K562 (cell line): ENCODE results near the gene DNAJC30. TPM values are rescaled to one million over a fixed set of nuclear protein-coding genes. Genes with fewer than 3 reads are reported as not detected.

Experiments used
- ARID4B ChIP-seq: sonication (generic); formaldehyde crosslinking; IDR thresholded peaks from 2 replicates; pipeline ENCODE4 v1.8.0; 2022; ENCODE audit warnings: mild to moderate bottlenecking, missing genetic modification reagents
- BACH1 ChIP-seq: fragments of 200-800 bp; sonication (Bioruptor generic); IDR thresholded peaks from 2 replicates; pipeline ENCODE4 v1.6.1; 2016; ENCODE audit warnings: missing genetic modification characterization, missing compliant biosample characterization
- CBX5 ChIP-seq: IDR thresholded peaks from 2 replicates; pipeline ENCODE4 v1.6.1; 2014; ENCODE audit warnings: low read depth, borderline replicate concordance
- CREM ChIP-seq: IDR thresholded peaks from 2 replicates; pipeline ENCODE4 v1.6.1; 2014; ENCODE audit warnings: antibody characterized with exemption, low read depth
- FOXK2 ChIP-seq, 2 experiments: fragments of 450-650 bp; IDR thresholded peaks in 1 of 2; conservative IDR thresholded peaks in 1 of 2; 2 replicates each; pipeline ENCODE4 v1.6.1; 2016; ENCODE audit warnings: low read depth in 2 of 2, mild to moderate bottlenecking in 1 of 2
- GMEB1 ChIP-seq: fragments of 250-450 bp; sonication (Bioruptor Pico); IDR thresholded peaks from 2 replicates; pipeline ENCODE4 v1.4.0; 2020; ENCODE audit warnings: mild to moderate bottlenecking
- HDAC1 ChIP-seq, 2 experiments: fragments of 450-650 bp; IDR thresholded peaks; 2 replicates each; pipeline ENCODE4 v1.6.1; 2016 to 2017; ENCODE audit warnings: inconsistent platforms in 1 of 2, mild to moderate bottlenecking in 1 of 2, moderate library complexity in 1 of 2
- HDAC2 ChIP-seq: fragments of 450-650 bp; IDR thresholded peaks from 2 replicates; pipeline ENCODE4 v1.6.1; 2016; ENCODE audit warnings: mild to moderate bottlenecking
- HMG20A ChIP-seq: fragments of 450-650 bp; formaldehyde crosslinking; conservative IDR thresholded peaks from 2 replicates; pipeline ENCODE4 v1.4.0; 2020; ENCODE audit warnings: mild to moderate bottlenecking, mixed read lengths
- MAZ ChIP-seq, 2 experiments: fragments of 450-650 bp in 1 of 2; sonication (generic) in 1 of 2; formaldehyde crosslinking; IDR thresholded peaks in 1 of 2; conservative IDR thresholded peaks in 1 of 2; 2 replicates each; pipeline versions ENCODE4 v1.4.0 to v1.5.0; 2020; ENCODE audit warnings: mild to moderate bottlenecking in 1 of 2, missing genetic modification reagents in 1 of 2
- MXI1 ChIP-seq: IDR thresholded peaks from 2 replicates; pipeline ENCODE4 v1.6.1; 2011; ENCODE audit warnings: low read depth, mild to moderate bottlenecking, improper control_type of control experiment, low read length
- SMARCA5 ChIP-seq: fragments of 450-650 bp; IDR thresholded peaks from 2 replicates; pipeline ENCODE4 v1.6.1; 2016
- SMARCE1 ChIP-seq: fragments of 450-650 bp; IDR thresholded peaks from 2 replicates; pipeline ENCODE4 v1.7.1; 2016; ENCODE audit warnings: mild to moderate bottlenecking
- STAT5A ChIP-seq: IDR thresholded peaks from 2 replicates; pipeline ENCODE4 v1.6.1; 2012; ENCODE audit warnings: low read length, inconsistent platforms, borderline replicate concordance
- SUPT5H ChIP-seq: fragments of 450-650 bp; IDR thresholded peaks from 2 replicates; pipeline ENCODE4 v1.6.1; 2016
- USF1 ChIP-seq: sonication (generic); formaldehyde crosslinking; IDR thresholded peaks from 2 replicates; pipeline ENCODE4 v1.9.0; 2022; ENCODE audit warnings: mild to moderate bottlenecking, missing genetic modification reagents
- ZBTB26 ChIP-seq: fragments of 450-650 bp; formaldehyde crosslinking; IDR thresholded peaks from 2 replicates; pipeline ENCODE4 v1.4.0; 2022; ENCODE audit warnings: missing genetic modification characterization
- ZBTB7A ChIP-seq: IDR thresholded peaks from 2 replicates; pipeline ENCODE4 v1.6.1; 2011; ENCODE audit warnings: low read depth, mild to moderate bottlenecking, low read length, moderate library complexity, borderline replicate concordance; ENCODE audit not compliant: control insufficient read depth
- ZNF134 ChIP-seq: fragments of 250-450 bp; sonication (Bioruptor Pico); conservative IDR thresholded peaks from 2 replicates; pipeline ENCODE4 v1.4.0; 2020
- polyA plus RNA-seq, 8 experiments: library from polyadenylated mRNA; depleted of rRNA in 4 of 8; stranded (reverse) in 5 of 8; unstranded in 3 of 8; fragments of >200 nt; fragmentation: Nextera tagmentation in 2 of 8; fragmentation: Illumina TruSeq in 1 of 8; extraction: Ambion mirVana in 2 of 8; extraction: Trizol in 1 of 8; gene quantifications; 2 replicates each; pipeline versions ENCODE4 v1.2.1 to v1.2.3, GENCODE V29; 2011 to 2014; ENCODE audit warnings: inconsistent platforms in 1 of 8, missing spikeins in 1 of 8
- total RNA-seq, 7 experiments: library from RNA; depleted of rRNA in 6 of 7; stranded (reverse); fragments of >200 nt in 6 of 7; fragmentation: Illumina TruSeq in 2 of 7; extraction: Trizol in 2 of 7; gene quantifications; 2 replicates each; pipeline versions ENCODE4 v1.2.1 to v1.2.3, GENCODE V29; 2011 to 2021; ENCODE audit warnings: low replicate concordance in 1 of 7
- TF ChIP-seq, protein P1 (sequence below): sonication (generic); formaldehyde crosslinking; IDR thresholded peaks from 2 replicates; pipeline ENCODE4 v1.8.0; 2022; ENCODE audit warnings: missing genetic modification reagents, mild to moderate bottlenecking, moderate library complexity, borderline replicate concordance

DNAJC30 gene
- total and polyA plus RNA-seq, 9 of the 15 experiments (the other 6 are each of a cell fraction or from before 2014, with no cell fraction given): 1.1 to 11.3 (median 4.6) TPM

- peak; percentile 24; the same call in 1 of the 2 replicates for TF ChIP-seq ARID4B
- peak; percentile 30 for TF ChIP-seq USF1 (CRISPR knock-in tag)
- TF ChIP-seq, protein P1, sequence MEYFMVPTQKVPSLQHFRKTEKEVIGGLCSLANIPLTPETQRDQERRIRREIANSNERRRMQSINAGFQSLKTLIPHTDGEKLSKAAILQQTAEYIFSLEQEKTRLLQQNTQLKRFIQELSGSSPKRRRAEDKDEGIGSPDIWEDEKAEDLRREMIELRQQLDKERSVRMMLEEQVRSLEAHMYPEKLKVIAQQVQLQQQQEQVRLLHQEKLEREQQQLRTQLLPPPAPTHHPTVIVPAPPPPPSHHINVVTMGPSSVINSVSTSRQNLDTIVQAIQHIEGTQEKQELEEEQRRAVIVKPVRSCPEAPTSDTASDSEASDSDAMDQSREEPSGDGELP (CRISPR knock-in tag): peak; percentile 62; the same call in 1 of the 2 replicates
- TF ChIP-seq SMARCE1: 0 out of 2 replicates have a peak, but pooled peaks have one; percentile 28
- TF ChIP-seq HDAC2: peak; percentile 84
- TF ChIP-seq GMEB1 (CRISPR knock-in tag): no peak
- 0 out of 2 replicates have a peak, but pooled peaks have one; percentile 9 for TF ChIP-seq STAT5A
- no peak for TF ChIP-seq MXI1
- TF ChIP-seq SMARCA5: peak; percentile 82
- no peak for TF ChIP-seq CBX5
- peak; percentile 75; the same call in 1 of the 2 replicates for TF ChIP-seq ZBTB7A
- no peak for TF ChIP-seq MAZ (CRISPR knock-in tag; conservative IDR thresholded peaks at IDR 0.05 in 1 of 2, IDR thresholded peaks at IDR 0.05 in 1 of 2)
- 0 out of 2 replicates have a peak, but pooled peaks have one; percentile 37 for TF ChIP-seq ZNF134 (CRISPR knock-in tag)
- TF ChIP-seq HDAC1 (IDR thresholded peaks at IDR 0.05): no peak
- no peak for TF ChIP-seq BACH1
- no peak for TF ChIP-seq HMG20A (CRISPR knock-in tag)
- no peak for TF ChIP-seq ZBTB26
- TF ChIP-seq SUPT5H: peak; percentile 11; the same call in 1 of the 2 replicates
- TF ChIP-seq FOXK2 (conservative IDR thresholded peaks at IDR 0.05 in 1 of 2, IDR thresholded peaks at IDR 0.05 in 1 of 2; ENCODE audit: low read depth in 2 of 2): peak in 1 of 2 experiments; percentile 37; a peak in 1 of 4 replicates
- TF ChIP-seq CREM: peak; percentile 92
Observed at GRCh38 chr7:73701357-73701995, 18.2 kb upstream of the DNAJC30 start (continued).
